Activated naive CD4-positive, alpha-beta T cell treated with Interleukin-2 at 50 U/mL for 16 hours (primary cell): ENCODE results near the gene C13orf46.
"Not testable (repeated sequence)": the region's sequence is repeated elsewhere in the genome, so short reads cannot be mapped to it uniquely, and the experiment has no call there.

Experiments
- DNase-seq: peaks from one replicate; pipeline ENCODE4 v3.0.0-alpha.2; 2020

Gene C13orf46

DNA sequence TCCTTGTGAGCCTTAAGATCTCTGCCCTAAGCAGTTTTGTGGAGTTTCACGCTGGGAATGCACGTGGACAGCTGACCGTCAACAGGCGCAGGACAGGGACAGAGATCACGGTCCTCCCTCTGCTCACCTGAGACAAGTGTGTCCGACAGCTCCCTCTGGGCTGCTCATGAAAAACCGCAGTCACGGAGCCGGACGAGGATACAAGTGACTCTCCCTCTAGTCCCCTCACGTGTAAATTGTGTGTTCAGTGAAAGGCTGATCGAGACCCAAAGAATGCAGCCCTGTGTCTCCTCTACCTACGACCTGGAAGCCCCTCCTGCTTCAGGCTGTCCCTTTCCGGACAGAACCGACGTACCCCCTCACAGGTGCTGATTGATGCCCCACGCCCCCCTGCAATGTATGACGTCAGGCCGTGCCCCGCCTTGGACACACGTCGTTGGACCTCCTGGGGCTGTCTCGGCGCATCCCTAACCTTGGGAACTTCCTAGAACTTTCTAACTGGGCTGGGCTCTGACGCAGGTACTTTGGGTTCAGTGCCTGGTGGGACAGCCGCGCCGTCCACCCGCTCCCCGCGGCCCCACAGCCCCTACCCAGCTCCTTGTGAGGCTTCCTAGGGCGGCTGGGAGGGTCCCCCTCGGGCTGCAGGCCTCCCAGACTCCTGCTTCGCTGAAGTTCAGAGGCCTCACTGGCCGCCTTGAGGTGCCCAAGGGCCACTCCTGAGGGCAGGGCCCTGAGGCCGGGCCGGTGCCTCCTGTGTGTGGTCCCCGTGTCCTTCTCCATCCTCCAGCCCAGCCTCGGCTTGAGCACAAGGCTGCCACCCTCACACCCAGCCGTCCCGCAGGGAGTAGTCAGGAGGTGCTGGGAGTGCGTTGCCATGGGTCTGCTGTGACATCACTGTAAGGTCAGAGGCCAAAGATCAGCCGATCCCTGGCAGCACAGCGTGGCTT, at the start of gene C13orf46:
Gene C13orf46, minus strand, starts transcription at position 859 of the 947 bp plus-strand sequence. Its CDS starts 79 bp downstream, at position 780.
- DNase-seq = no peak

DNA sequence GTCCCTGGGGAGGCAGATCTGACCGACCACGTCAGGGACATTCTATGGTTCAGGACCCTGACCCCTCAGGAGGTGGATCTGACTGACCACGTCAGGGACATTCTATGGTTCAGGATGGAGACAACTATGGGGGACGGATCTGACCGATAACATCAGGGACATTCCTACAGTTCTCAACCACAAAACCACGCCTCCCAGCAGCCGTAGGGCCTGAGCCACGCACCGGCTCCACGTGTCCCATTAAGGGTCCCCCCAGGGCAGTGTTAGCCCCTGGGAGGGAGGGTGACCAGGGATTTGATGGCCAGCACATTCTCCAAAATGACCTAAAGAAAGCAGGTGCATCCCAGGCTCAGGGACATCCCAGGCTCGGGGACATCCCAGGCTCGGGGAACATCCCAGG, 49.0 kb upstream of the C13orf46 start:
- DNase-seq = no peak

DNA sequence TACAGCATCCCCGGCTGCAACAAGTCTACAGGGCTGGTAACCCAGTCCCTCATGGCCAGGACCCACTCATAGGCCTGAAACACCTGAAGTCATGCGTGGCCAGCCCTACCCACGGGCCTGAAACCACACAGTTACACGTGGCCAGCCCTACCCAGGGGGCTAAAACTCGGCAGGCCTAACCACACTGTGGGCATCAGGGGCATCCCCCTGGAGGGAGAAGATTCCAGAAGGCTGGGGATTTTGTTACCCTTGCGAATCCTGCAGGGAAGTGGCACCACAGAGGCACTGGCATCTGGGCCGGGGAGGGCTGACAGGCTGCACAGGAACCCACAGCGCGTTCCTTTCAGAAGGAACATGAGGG, 48.4 kb upstream of the C13orf46 start:
- no peak for DNase-seq

DNA sequence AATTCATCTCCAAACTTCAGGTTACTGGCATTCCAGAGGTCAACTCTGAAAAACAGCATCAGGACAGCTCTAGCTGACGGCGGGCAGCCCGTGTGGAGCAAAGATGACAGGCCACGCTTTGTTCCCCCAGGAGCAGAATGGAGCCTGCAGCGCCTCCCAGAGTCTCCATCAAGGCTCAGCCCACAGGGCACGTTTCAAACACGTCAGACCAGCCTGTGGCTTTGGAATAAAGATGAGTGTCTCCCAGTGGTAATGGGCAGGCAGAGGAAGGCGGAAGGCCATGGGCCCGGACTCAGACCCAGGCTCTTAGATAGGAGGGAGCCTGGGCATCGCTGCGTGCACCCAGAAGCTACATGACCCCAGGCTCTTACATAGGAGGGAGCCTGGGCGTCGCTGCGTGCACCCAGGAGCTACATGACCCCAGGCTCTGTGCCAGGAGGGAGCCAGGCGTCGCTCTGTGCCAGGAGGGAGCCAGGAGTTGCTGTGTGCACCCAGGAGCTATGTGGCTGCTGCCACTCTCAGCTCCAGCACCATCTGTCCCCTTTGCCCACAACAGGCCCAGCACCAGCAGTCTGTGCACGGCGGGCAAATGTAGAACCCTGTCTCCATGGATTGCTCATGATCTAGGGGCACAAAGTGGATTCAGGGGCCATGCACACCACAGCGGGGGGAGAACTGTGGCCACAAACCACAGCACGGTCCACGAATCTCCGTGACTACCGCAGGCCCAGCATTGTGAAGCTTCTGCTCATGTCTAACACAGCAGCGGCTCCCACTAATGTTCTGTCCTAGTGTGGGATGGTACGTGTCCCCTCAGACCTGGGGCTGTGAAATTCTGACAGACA, 47.8 kb upstream of the C13orf46 start:
- no peak for DNase-seq

DNA sequence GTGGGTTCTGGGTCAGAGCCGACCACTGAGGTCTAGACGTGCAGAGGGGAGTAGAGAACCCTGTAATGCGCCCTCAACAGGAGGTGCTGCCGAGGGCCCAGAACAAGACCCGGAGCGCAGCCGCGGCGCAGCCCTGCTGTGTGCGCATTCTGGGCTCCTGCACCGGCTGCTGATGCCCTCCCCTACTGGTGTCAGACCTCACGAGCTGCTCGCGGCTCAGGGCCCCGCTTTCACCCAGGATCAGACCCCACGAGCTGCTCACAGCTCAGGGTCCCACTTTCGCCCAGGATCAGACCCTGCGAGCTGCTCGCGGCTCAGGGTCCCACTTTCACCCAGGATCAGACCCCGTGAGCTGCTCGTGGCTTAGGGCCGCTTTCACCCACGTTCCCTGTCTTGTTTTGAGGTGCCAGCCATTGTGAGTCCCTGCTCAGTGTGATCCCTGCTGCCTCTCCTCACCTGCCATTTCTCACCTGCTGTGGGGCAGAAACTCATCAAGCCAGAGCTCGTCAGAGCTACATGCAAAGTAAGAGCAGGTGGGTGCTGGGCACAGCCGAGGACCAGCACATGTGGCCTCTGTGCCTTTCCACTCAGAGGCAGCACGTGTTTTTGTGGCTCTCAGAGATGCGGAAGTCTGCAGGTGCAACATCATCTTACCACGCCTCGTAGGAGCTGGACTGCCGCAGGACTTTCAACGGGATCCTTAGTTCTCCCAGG, 47.0 kb upstream of the C13orf46 start:
- no peak for DNase-seq

DNA sequence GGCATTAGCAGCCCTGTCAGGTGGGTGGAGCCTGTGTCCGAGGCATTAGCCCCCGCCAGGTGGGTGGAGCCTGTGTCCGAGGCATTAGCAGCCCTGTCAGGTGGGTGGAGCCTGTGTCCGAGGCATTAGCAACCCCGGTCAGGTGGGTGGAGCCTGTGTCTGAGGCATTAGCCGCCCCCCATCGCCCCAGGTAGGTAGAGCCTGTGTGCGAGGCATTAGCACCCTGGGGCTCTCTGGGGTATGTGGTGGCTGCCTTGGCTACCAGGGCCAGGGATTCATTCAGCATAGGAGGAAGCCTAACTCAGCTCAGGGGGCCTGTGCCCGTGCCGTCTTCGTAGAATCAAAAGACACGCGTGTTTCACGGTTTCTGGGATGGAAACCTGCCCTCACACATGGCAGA, 46.3 kb upstream of the C13orf46 start:
- DNase-seq = not testable (repeated sequence)

DNA sequence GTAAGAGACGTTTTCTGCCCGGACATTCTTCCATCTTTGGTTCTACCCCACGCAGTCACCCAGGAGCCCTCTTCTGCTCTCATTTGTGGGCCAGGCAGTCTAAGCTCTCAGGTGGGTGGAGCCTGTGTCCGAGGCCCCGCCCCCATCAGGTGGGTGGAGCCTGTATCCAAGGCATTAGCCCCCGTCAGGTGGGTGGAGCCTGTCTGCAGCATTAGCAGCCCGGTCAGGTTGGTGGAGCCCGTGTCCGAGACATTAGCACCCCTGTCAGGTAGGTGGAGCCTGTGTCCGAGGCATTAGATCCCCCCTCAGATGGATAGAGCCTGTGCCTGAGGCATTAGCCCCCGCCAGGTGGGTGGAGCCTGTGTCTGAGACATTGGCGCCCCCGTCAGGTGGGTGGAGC, 45.5 kb upstream of the C13orf46 start:
- peak; percentile 48 for DNase-seq

DNA sequence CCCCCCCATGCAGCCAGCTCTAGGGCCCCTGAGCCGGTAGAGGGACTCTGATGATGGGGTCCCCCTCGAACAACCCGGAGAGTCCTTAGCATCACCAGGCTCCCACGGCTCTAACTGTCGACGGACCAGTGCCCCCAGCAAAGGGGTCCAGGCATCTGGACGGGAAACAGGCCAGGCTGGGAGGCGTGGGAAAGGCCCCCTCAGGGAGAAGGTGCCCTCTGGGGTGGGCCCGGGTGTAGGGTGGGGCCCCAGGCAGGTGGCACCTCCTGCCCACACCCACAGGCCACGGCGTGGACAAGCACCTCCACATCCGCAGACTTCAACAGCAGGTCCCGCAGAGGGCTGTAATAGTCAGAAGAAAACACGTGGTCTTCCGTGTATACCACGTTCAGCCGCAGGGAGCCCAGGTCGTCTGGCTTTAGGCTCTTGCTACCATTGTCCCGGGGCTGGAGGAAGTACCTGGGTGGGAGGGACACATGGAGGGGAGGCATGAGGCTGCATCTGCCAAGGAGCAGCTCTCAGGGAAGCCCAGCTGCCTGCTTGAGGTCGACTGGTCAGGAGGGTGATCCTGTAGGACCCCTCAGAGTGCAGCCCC, 44.7 kb upstream of the C13orf46 start:
- DNase-seq = no peak

DNA sequence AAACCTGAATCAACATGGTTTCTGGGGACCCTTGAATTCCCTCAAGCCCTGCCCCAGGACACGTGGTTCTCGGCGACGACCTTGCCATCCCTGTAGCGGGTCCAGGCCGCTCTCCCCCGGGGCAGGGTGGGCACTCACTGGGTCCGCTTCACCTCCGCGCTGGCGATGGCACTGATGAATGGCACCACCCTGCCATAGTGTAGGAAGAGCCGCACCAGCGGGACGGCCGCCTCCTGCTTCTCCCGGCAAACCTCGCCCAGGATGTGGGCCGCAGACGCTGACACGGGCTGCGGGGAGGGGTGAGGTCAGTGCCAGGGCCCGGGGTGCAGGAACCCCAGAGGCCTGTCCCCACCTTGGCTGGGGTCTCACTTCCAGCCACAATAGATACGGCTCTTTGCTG, 44.1 kb upstream of the C13orf46 start:
- no peak for DNase-seq

DNA sequence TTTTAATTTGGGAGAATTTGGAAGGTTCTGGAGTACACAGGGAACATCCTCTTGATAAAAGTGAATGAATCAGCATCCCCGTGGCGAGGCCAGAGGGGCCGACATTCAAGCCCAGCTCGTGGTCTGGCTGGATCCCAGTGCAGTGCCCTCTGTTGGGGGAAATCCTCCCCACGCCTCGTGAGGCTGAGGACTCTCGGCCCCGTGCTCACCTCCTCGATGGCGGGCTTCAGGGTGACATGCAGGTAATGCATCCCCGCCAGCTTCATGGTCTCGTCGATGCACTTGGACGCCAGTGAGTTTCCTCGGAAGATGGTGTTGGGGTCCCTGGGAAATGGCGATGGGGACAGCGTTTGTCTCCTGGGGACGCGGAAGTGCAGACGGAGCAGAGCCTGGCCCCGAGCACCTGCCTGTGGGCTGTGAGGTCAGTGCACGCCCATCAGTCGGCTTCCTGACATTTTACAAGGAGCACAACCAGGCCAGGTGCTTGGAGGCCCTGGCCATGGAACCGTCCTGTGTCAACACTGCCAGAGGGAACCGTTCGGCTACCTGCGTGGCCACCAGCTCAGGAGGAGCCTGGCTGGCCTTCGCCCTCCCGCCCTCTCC, 43.3 kb upstream of the C13orf46 start:
- no peak for DNase-seq

DNA sequence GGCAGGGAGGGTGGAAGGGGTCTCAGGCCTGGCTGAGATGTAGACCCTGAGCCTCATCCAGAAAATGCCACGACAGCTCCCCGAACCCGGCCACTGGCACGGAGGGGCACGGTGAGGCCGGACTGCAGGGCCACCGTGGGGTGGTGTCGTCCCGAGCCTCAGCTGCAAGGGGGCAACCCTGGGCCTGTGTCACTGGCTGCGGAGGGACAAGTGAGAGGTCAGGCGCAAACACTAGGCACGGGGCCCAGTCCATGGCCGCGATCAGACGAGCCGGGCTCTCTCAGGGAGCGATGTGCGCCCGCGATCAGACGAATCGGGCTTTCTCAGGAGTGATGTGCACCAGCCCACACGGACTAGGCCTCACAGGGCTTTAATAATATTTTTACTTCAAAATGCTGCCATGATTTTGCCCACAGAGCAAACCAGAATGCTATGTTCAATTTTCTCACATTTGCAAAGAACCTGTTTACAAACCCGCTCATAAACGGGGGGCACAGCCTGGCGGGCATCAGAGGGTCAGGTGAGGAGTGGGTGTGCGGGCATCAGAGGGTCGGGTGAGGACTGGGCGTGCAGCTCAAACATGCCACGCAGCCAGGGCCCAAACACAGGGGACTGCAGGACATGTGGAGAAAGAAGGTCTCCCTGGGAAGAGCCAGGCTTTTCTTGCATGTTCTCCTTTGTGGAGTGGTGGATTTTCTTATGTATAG, 42.6 kb upstream of the C13orf46 start:
- no peak for DNase-seq

DNA sequence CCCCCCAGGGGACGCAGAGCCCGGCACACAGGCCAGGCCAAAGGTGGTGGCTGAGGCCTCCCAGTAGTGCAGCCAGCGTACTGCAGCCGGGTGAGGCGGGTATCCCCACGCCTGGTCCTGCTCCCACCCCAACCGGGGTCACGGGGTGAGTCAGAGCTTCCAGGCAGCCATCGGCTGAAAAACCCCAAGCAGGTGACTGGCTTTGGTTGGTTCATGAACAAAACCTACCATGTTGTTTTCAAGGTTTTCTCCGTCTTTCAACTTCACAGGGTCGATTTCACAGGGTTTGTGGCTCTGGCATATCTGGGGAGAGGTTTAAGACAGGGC, 42.1 kb upstream of the C13orf46 start:
- peak; percentile 10 for DNase-seq

DNA sequence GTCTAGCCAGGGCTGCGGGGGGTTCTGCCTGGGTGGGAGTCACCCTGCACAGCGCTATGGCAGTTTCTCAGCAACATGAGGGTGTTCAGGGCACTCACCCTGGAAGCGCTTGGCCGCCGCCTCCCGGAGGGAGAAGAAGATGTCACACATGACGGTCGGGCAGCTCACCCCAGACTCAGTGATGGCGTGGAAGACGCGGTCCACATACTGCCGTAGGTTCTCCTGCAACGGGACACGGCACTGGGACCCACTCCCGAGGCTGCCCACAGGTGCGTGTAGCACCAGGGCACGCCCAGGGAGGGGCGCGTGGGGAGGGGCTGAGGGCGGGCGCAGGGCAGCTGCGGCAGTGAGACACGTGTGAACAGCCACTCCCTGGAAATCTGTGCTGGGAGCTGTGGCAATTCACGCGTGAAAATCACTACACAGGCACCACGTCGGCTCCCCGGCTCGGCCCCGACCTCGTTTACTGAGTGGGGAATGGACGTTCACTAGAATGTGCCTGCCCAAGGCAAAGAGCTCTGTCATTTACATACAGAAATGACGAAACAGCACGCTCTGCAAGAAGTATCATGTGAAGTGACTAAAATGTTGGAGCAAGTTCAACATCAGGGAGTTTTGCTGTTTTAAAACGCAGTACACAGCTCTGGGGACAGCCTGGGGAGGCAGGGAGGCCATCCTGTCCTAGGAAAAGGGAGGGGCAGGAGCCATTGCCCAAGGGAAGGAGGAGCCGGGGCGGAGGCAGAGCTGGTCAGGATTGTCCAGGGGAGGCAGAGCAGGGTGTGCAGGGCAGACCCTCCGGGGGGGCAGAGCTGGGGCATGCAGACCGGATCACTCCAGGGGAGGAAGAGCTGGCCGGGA, 41.5 kb upstream of the C13orf46 start:
- no peak for DNase-seq

DNA sequence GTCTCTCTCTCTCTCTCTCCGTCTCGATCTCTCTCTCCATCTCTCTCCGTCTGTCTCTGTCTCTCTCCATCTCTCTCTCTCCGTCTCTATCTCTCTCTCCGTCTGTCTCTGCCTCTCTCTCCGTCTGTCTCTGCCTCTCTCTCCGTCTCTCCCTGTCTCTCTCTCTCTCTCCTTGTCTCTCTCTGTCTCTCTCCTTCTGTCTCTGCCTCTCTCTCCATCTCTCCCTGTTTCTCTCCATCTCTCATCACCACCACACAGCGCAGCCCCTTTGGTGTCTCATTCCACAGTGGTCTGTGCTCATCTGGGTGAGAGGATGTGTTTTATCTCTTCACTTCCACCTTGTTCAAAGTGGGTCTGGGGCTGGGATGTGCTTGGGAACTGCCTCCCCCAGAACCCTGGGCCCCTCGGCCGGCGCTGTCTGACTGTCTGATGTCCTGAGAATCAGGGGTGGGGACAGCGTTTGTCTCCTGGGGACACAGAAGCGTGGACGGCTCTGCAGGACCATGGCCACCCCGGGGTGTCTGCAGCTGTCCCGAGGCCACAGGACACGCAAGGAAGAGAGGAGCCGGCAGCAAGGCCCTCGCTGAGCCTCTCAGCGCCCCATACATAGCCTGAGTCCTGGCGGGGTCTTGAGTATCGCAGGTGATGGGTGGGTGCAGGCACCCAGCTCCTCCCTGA, 40.2 kb upstream of the C13orf46 start:
- no peak for DNase-seq

DNA sequence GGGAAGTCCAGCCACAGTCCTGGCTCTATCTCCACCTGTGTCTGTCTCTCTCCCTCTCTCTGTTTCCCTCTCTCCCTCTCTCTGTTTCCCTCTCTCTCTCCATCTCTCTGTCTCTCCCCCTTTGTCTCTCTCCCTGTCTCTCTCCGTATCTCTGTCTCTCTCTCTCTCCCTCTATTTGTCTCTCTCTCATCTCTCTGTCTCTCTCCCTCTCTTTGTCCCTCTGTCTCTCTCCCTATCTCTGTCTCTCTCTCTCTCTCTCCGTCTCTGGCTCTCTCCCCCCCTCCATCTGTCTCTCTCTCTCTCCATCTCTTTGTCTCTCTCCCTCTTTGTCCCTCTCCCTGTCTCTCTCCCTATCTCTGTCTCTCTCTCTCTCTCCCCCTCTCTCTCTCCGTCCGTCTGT, 39.5 kb upstream of the C13orf46 start:
- DNase-seq = no peak

DNA sequence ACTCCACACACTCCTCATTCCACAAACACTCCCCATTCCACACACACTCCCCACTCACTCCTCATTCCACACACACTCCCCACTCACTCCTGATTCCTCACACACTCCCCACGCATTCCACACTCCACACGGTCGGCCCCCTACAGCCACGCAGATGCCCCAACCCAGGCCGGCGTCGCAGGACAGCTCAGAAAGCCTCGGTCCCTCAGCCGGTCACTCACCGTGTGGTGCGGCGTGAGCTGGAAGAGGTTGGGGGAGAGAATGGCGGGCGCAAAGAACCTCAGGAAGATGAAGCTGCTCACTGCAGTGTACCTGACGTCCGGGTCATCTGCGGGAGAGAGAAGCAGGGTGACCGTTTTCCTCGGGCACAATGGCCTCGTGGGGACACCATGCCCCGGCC, 39.0 kb upstream of the C13orf46 start:
- no peak for DNase-seq

DNA sequence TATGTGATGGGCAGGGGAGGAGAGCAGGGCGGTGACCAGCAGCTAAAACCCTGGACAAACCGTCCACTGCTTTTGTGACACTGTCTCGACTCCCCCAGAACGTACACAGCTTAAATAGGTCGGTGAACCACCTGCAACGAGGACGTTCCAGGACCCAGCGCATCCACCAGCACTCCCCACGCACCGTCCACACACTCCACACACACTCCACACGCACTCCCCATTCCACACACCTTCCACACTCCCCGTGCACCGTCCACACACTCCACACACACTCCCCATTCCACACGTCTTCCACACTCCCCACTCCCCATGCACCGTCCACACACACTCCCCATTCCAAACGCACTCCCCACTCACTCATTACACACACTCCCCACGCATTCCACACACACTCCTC, 38.3 kb upstream of the C13orf46 start:
- DNase-seq = no peak

DNA sequence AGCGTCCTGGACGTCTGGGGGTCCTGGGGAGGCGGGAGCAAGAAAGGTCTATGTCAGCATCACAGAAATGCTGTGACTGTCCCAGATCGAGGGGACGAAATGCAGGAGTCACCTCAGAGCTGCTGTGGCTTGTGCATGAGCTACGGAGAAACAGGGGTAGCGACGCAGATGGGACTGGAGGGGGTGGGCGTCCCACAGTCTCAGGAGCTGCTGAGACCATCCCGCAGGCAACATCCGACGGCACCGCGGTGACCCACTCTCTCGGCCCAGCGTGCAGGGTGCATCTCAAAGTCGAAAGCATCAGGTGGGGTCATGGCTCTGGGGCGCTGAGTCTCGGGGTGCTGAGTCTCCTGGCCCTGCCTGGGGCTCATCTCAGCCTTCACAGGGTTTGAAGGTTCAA, 37.4 kb upstream of the C13orf46 start:
- no peak for DNase-seq

DNA sequence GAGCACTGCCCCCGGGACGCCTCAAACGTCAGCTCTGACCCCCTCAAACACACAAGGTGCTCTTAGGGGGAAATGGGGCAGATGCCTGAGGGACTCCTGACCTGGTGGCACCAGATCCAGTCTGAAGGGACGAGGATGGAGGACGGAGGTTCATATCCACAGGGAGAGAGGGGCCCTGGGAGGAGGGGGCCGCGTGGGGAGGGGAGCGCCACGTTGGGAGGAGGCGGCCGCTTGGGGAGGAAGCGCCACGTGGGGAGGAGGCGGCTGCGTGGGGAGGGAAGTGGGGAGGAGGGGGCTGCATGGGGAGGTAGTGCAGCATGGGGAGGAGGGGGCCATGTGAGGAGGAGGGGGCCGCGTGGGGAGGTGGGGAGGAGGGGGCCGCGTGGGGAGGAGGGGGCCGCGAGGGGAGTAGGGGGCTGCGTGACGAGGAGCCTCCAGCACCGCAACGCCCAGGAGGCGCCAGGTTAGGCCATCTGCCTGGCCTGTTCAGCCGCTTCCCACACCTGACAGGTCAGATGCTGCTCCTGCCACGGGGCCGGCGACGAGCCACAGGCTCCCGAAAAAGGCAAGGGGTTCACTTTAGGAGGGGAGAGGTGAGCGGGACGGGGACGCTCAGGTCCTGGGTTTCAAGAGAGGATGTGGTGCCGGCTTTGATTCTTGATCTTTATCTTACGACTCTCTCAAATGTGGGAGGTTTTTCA, 36.7 kb upstream of the C13orf46 start:
- no peak for DNase-seq
